Activated CD8-positive, alpha-beta T cell treated with anti-CD3 and anti-CD28 coated beads, Interleukin-2, amount 10 ng/mL, durations not matched to agents 7 days and 5 days (primary cell): ENCODE data around the gene TMC6. TPM values are rescaled to one million over a fixed set of nuclear protein-coding genes. Genes with fewer than 3 reads are reported as not detected.
"Not testable (repeated sequence)": the region's sequence is repeated elsewhere in the genome, so short reads cannot be mapped to it uniquely, and the experiment has no call there.

ENCODE experiments used
- ATAC-seq: fragments of 150-1000 bp; cut with Tn5 transposase; one replicate; pipeline ENCODE4 v1.10.0; 2021; ENCODE audit warnings: moderate library complexity
- CTCF ChIA-PET: fragments of 350-600 bp; sonication (Branson Sonifier 250); formaldehyde crosslinking; loops from one replicate; lab custom pipeline; 2021; ENCODE audit warnings: antibody characterized with exemption; lab: Charles Lee
- POLR2A ChIA-PET: fragments of 350-600 bp; sonication (Branson Sonifier 250); formaldehyde crosslinking; loops from one replicate; lab custom pipeline; 2021; ENCODE audit warnings: antibody characterized with exemption; lab: Charles Lee
- DNase-seq: peaks from one replicate; pipeline ENCODE4 v3.0.0-alpha.2; 2020
- H3K27ac Mint-ChIP-seq: one replicate; pipeline ENCODE4 v1.8.0; 2021; ENCODE audit warnings: mild to moderate bottlenecking, mixed read lengths
- H3K27me3 Mint-ChIP-seq: one replicate; pipeline ENCODE4 v1.8.0; 2021; ENCODE audit warnings: low read depth, mixed read lengths
- H3K36me3 Mint-ChIP-seq: one replicate; pipeline ENCODE4 v1.8.0; 2021; ENCODE audit warnings: low read depth, mixed read lengths
- H3K4me1 Mint-ChIP-seq: one replicate; pipeline ENCODE4 v1.8.0; 2021; ENCODE audit warnings: low read depth, mixed read lengths
- H3K4me3 Mint-ChIP-seq: one replicate; pipeline ENCODE4 v1.8.0; 2021; ENCODE audit warnings: mild to moderate bottlenecking, mixed read lengths
- H3K9me3 Mint-ChIP-seq: one replicate; pipeline ENCODE4 v1.8.0; 2022; ENCODE audit warnings: mixed read lengths; ENCODE audit not compliant: insufficient read depth
- total RNA-seq, 2 experiments: library from RNA; stranded (reverse); gene quantifications; one replicate each; pipeline ENCODE4 v1.2.3, GENCODE V29; 2021

The TMC6 gene
- total RNA-seq, 2 experiments from 2014 or later = 407 to 476 TPM

- no peaks in the 10 kb centered on the region for H3K27me3 Mint-ChIP-seq
- peak overlapping the region; percentile 88 for H3K4me3 Mint-ChIP-seq
- peak overlapping the region; percentile 95 for H3K27ac Mint-ChIP-seq
- DNase-seq (no peak), ATAC-seq (peak; percentile 13)
- POLR2A ChIA-PET = interaction anchor here (1.5 to 13.9 kb wide), 3 partner anchors 9 to 18 kb away, joined by 6 to 182 read pairs (median 53); partner anchors contain the start of gene TMC8
- peaks cover 80% of the 10 kb centered on the region for H3K36me3 Mint-ChIP-seq
- peaks cover 72% of the 10 kb centered on the region for H3K4me1 Mint-ChIP-seq
- H3K9me3 Mint-ChIP-seq = no peaks in the 10 kb centered on the region
- CTCF ChIA-PET = interaction anchor here (1.4 to 11.1 kb wide), 3 partner anchors 8 to 128 kb away, joined by 4 to 133 read pairs (median 10); partner anchors contain the start of gene TMC8
Observed at GRCh38 chr17:78121801-78122215, 6.7 kb downstream of the TMC6 start.

GRCh38 chr17:78120971-78121800 lies 7.4 kb downstream of the TMC6 start:
- H3K36me3 Mint-ChIP-seq = peaks cover 77% of the 10 kb centered on the region
- H3K4me1 Mint-ChIP-seq = peaks cover 69% of the 10 kb centered on the region
- DNase-seq = peak; percentile 82
- ChIA-PET POLR2A (interaction anchor here (0.8 to 13.9 kb wide), 4 partner anchors 8 to 18 kb away, joined by 3 to 182 read pairs (median 30); partner anchors contain the start of gene TMC8), CTCF (interaction anchor here (0.6 to 11.1 kb wide), 4 partner anchors 9 to 129 kb away, joined by 3 to 133 read pairs (median 7); partner anchors contain the start of gene TMC8)
- ATAC-seq = peak; percentile 68
- H3K4me3 Mint-ChIP-seq = peak overlapping the region; percentile 88
- H3K9me3 Mint-ChIP-seq = no peaks in the 10 kb centered on the region
- H3K27me3 Mint-ChIP-seq = no peaks in the 10 kb centered on the region
- peak overlapping the region; percentile 95 for H3K27ac Mint-ChIP-seq

- no peaks in the 10 kb centered on the region for H3K27me3 Mint-ChIP-seq
- ChIA-PET POLR2A (interaction anchor here (0.8 to 13.9 kb wide), 3 partner anchors 8 to 19 kb away, joined by 3 to 182 read pairs (median 53); partner anchors contain the start of gene TMC8), CTCF (interaction anchor here (0.6 to 11.1 kb wide), 4 partner anchors 10 to 130 kb away, joined by 3 to 133 read pairs (median 7); partner anchors contain the start of gene TMC8)
- H3K9me3 Mint-ChIP-seq = no peaks in the 10 kb centered on the region
- DNase-seq (no peak), ATAC-seq (no peak)
- H3K4me1 Mint-ChIP-seq = peaks cover 67% of the 10 kb centered on the region
- H3K27ac Mint-ChIP-seq = peak overlapping the region; percentile 95
- H3K36me3 Mint-ChIP-seq = peaks cover 74% of the 10 kb centered on the region
- peak overlapping the region; percentile 88 for H3K4me3 Mint-ChIP-seq
Observed at GRCh38 chr17:78120537-78120936, 8.0 kb downstream of the TMC6 start.

GRCh38 chr17:78118801-78119241 lies 9.7 kb downstream of the TMC6 start:
- Mint-ChIP-seq H3K9me3 (no peaks in the 10 kb centered on the region), H3K4me1 (peaks cover 69% of the 10 kb centered on the region), H3K27me3 (no peaks in the 10 kb centered on the region), H3K4me3 (no peak overlapping the region), H3K27ac (no peak overlapping the region), H3K36me3 (peaks cover 74% of the 10 kb centered on the region)
- no peak for DNase-seq
- no peak for ATAC-seq
- POLR2A ChIA-PET = interaction anchor here (2.3 to 13.9 kb wide), 3 partner anchors 9 to 21 kb away, joined by 12 to 182 read pairs (median 53); partner anchors contain the start of genes TMC6 and TMC8
- CTCF ChIA-PET = interaction anchor here (1.2 to 11.1 kb wide), 2 partner anchors 17 to 58 kb away, joined by 4 to 133 read pairs; no protein-coding TSS in a partner anchor

- H3K9me3 Mint-ChIP-seq = no peaks in the 10 kb centered on the region
- ChIA-PET CTCF (interaction anchor here (1.2 to 11.1 kb wide), 2 partner anchors 13 to 19 kb away, joined by 4 to 133 read pairs; partner anchors contain the start of gene TMC8), POLR2A (interaction anchor here (1.3 to 13.9 kb wide), 3 partner anchors 10 to 22 kb away, joined by 7 to 182 read pairs (median 12); partner anchors contain the start of gene TMC6)
- H3K36me3 Mint-ChIP-seq = peaks cover 73% of the 10 kb centered on the region
- H3K27me3 Mint-ChIP-seq = no peaks in the 10 kb centered on the region
- H3K27ac Mint-ChIP-seq = peak overlapping the region; percentile 29
- DNase-seq (no peak), ATAC-seq (no peak)
- H3K4me1 Mint-ChIP-seq = peaks cover 68% of the 10 kb centered on the region
- H3K4me3 Mint-ChIP-seq = peak overlapping the region; percentile 12
Observed at GRCh38 chr17:78117027-78117981, 11.3 kb downstream of the TMC6 start.

- Mint-ChIP-seq H3K36me3 (peaks cover 65% of the 10 kb centered on the region), H3K9me3 (no peaks in the 10 kb centered on the region), H3K27ac (no peak overlapping the region), H3K4me3 (no peak overlapping the region), H3K4me1 (peaks cover 59% of the 10 kb centered on the region), H3K27me3 (no peaks in the 10 kb centered on the region)
- ATAC-seq = no peak
- ChIA-PET CTCF (interaction anchor here (0.9 to 6.3 kb wide), 2 partner anchors 19 to 70 kb away, joined by 3 to 63 read pairs; partner anchors contain the start of genes AFMID and TK1), POLR2A (interaction anchor here (0.9 to 4.6 kb wide), 3 partner anchors 9 to 18 kb away, joined by 3 to 36 read pairs (median 7); partner anchors contain the start of gene TMC8)
- no peak for DNase-seq
Observed at GRCh38 chr17:78116411-78116810, 12.1 kb downstream of the TMC6 start.

- H3K36me3 Mint-ChIP-seq = peaks cover 66% of the 10 kb centered on the region
- peaks cover 53% of the 10 kb centered on the region for H3K4me1 Mint-ChIP-seq
Observed at GRCh38 chr17:78115803-78116202, 12.8 kb downstream of the TMC6 start.

GRCh38 chr17:78114831-78115723 lies 13.5 kb downstream of the TMC6 start:
- H3K27ac Mint-ChIP-seq = peak overlapping the region; percentile 82
- H3K4me3 Mint-ChIP-seq = no peak overlapping the region
- H3K9me3 Mint-ChIP-seq = no peaks in the 10 kb centered on the region
- ChIA-PET CTCF (interaction anchor here (0.9 to 6.3 kb wide), 4 partner anchors 17 to 136 kb away, joined by 3 to 63 read pairs (median 4); partner anchors contain the start of genes AFMID and TK1), POLR2A (interaction anchor here (0.6 to 4.6 kb wide), 7 partner anchors 11 to 69 kb away, joined by 3 to 36 read pairs (median 4); partner anchors contain the start of gene TMC8)
- DNase-seq = no peak
- H3K36me3 Mint-ChIP-seq = peaks cover 66% of the 10 kb centered on the region
- ATAC-seq = no peak
- H3K27me3 Mint-ChIP-seq = no peaks in the 10 kb centered on the region
- peaks cover 47% of the 10 kb centered on the region for H3K4me1 Mint-ChIP-seq

More at GRCh38 chr17:78115803-78116202, 12.8 kb downstream of the TMC6 start:
- not testable (repeated sequence) for H3K4me3 Mint-ChIP-seq, H3K9me3 Mint-ChIP-seq, DNase-seq, H3K27ac Mint-ChIP-seq, ATAC-seq, H3K27me3 Mint-ChIP-seq
- ChIA-PET POLR2A (interaction anchor here (0.9 to 4.6 kb wide), 3 partner anchors 10 to 19 kb away, joined by 3 to 36 read pairs (median 7); partner anchors contain the start of gene TMC8), CTCF (interaction anchor here (0.9 to 6.3 kb wide), 2 partner anchors 20 to 71 kb away, joined by 3 to 63 read pairs; partner anchors contain the start of genes AFMID and TK1)

- peak overlapping the region; percentile 82 for H3K27ac Mint-ChIP-seq
Observed at GRCh38 chr17:78113804-78114785, 14.5 kb downstream of the TMC6 start.

More at GRCh38 chr17:78113804-78114785, 14.5 kb downstream of the TMC6 start:
- no peaks in the 10 kb centered on the region for H3K9me3 Mint-ChIP-seq
- ATAC-seq = peak; percentile 62
- peaks cover 65% of the 10 kb centered on the region for H3K36me3 Mint-ChIP-seq
- H3K27me3 Mint-ChIP-seq = no peaks in the 10 kb centered on the region
- DNase-seq = peak; percentile 63
- CTCF ChIA-PET = interaction anchor here (0.6 to 6.3 kb wide), 11 partner anchors 11 to 137 kb away, joined by 3 to 63 read pairs (median 7); partner anchors contain the start of gene TMC8
- peaks cover 43% of the 10 kb centered on the region for H3K4me1 Mint-ChIP-seq
- H3K4me3 Mint-ChIP-seq = peak overlapping the region; percentile 10
- POLR2A ChIA-PET = interaction anchor here (0.6 to 4.6 kb wide), 9 partner anchors 8 to 70 kb away, joined by 3 to 36 read pairs (median 6); partner anchors contain the start of gene TMC8
